GM06990 (cell line): ENCODE measurements around the gene PCNX3.
A peak's percentile ranks its signal among the peaks of the same experiment; 100 is the strongest.

Source experiments
- DNase-seq: peaks from one replicate; pipeline ENCODE4 v3.0.0-alpha.2; 2011; ENCODE audit not compliant: insufficient read length; ENCODE audit errors: extremely low read depth
- H3K27me3 ChIP-seq: replicated peaks from 2 replicates; pipeline ENCODE4 v1.6.0; 2011; ENCODE audit warnings: low read length; ENCODE audit not compliant: control insufficient read depth, insufficient read depth
- H3K36me3 ChIP-seq: 2 replicates; pipeline ENCODE4 v1.5.1; 2011; ENCODE audit warnings: low read length; ENCODE audit not compliant: control insufficient read depth, insufficient read depth
- H3K4me3 ChIP-seq: replicated peaks from 2 replicates; pipeline ENCODE4 v1.5.1; 2011; ENCODE audit warnings: low read depth, mild to moderate bottlenecking, control low read depth, low read length
- TF ChIP-seq, protein P1 (sequence below): IDR thresholded peaks from 2 replicates; pipeline ENCODE4 v1.5.1; 2011; ENCODE audit warnings: low read length, control low read depth, mild to moderate bottlenecking, inconsistent platforms; ENCODE audit not compliant: insufficient read depth, poor library complexity, severe bottlenecking

PCNX3 gene

DNA sequence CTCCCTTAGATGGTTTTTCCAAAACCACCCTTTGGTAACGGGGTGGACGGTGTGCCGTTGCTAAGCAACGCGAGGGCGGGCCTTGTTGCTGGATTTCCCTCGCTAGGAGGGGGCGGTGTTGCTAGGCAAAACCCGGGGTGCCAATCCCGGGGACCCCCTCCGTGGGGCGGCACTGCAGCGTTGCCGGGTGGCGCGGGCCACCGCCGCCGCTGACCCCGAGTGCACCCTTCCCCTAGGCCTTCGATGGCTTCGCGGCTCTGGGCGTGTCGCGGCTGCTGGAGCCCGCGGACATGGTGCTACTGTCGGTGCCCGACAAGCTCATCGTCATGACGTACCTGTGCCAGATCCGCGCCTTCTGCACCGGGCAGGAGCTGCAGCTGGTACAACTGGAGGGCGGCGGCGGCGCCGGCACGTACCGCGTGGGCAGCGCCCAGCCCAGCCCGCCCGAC, 30.8 kb upstream of the PCNX3 start:
- TF ChIP-seq, protein P1, sequence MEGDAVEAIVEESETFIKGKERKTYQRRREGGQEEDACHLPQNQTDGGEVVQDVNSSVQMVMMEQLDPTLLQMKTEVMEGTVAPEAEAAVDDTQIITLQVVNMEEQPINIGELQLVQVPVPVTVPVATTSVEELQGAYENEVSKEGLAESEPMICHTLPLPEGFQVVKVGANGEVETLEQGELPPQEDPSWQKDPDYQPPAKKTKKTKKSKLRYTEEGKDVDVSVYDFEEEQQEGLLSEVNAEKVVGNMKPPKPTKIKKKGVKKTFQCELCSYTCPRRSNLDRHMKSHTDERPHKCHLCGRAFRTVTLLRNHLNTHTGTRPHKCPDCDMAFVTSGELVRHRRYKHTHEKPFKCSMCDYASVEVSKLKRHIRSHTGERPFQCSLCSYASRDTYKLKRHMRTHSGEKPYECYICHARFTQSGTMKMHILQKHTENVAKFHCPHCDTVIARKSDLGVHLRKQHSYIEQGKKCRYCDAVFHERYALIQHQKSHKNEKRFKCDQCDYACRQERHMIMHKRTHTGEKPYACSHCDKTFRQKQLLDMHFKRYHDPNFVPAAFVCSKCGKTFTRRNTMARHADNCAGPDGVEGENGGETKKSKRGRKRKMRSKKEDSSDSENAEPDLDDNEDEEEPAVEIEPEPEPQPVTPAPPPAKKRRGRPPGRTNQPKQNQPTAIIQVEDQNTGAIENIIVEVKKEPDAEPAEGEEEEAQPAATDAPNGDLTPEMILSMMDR = no peak
- DNase-seq = no peak
- Histone ChIP-seq H3K4me3 (no peak overlapping the region), H3K27me3 (no peaks in the 10 kb centered on the region), H3K36me3 (peaks cover 39% of the 10 kb centered on the region)

DNA sequence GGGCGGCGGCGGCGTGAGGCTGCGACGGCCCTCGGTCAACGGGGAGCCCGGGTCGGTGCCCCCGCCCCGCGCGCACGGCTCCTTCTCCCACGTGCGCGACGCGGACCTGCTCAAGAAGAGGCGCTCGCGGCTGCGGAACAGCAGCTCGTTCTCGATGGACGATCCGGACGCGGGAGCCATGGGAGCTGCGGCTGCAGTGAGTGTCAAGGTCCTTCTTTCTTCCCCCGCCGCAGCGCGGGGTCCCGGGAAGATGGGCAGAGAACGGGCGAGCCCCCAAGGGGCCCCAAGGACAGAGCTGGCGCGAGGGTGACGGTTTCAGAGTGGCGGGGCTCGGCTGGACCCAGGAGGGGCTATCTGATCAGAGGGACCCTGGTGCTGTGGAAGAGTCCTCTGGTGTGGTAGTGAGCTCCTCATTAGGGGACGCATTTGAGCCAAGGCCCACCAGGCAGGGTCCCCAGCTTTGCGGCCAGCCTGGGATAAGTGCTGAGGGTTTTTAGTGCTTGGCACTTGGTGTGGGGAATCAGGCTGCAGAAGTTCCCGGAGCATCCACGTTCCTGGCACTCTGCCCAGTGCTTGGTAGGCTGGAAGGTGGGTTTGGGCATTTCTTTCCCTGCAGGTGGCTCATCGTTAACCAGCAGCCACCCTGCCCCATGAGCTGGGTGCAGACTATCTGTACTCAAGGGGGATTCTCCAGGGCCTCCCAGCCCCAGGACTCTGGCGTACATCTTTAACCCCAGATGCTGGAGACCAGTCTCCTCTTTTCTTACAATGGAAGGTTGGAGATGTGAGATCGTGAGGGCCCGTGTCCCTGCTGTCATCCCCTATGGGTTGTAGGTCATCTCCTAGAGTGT, 30.0 kb upstream of the PCNX3 start:
- TF ChIP-seq, protein P1 = no peak
- H3K4me3 ChIP-seq = no peak overlapping the region
- DNase-seq = no peak
- no peaks in the 10 kb centered on the region for H3K27me3 ChIP-seq
- peaks cover 38% of the 10 kb centered on the region for H3K36me3 ChIP-seq

DNA sequence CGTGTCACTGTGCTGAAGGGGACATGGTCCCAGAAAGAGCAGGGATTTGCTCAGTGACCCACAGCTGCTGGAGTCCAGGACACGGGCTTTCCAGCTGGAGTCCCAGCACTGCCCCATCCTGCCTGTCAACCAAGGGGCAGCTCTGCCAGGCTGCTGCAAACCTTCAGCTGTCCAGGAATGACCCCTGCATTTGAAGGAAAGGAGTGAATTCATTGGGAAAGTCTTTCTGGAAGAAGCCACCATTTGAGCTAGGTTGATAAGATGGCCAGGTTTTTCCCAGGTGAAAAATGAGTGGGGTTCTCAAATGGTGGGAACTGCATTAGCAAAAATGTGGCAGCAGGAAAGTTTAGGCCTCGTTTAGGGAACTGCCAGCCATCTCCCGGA, 29.3 kb upstream of the PCNX3 start:
- Histone ChIP-seq H3K27me3 (no peaks in the 10 kb centered on the region), H3K4me3 (no peak overlapping the region), H3K36me3 (peaks cover 32% of the 10 kb centered on the region)
- TF ChIP-seq, protein P1 = no peak
- DNase-seq = no peak

DNA sequence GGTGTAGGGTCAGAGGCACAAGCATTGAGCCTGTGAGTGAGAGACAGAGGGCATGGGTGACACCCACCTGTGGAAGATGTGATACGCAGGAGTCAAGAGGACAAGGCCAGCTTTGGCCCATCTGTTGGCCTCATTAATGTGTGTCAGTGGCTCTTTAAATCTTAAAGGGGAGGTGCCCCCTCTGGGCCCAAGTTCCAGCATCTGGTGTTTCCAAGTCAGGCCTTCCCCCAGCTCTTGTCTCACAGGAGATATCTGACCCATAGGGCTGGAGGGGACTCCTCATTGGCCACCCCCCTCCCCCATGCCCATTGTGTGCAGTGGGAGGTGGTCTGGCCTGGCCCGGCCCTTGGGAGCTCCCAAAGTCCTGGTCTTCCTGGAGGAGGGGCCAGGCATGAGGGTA, 28.9 kb upstream of the PCNX3 start:
- DNase-seq = no peak
- no peaks in the 10 kb centered on the region for H3K27me3 ChIP-seq
- peaks cover 28% of the 10 kb centered on the region for H3K36me3 ChIP-seq

DNA sequence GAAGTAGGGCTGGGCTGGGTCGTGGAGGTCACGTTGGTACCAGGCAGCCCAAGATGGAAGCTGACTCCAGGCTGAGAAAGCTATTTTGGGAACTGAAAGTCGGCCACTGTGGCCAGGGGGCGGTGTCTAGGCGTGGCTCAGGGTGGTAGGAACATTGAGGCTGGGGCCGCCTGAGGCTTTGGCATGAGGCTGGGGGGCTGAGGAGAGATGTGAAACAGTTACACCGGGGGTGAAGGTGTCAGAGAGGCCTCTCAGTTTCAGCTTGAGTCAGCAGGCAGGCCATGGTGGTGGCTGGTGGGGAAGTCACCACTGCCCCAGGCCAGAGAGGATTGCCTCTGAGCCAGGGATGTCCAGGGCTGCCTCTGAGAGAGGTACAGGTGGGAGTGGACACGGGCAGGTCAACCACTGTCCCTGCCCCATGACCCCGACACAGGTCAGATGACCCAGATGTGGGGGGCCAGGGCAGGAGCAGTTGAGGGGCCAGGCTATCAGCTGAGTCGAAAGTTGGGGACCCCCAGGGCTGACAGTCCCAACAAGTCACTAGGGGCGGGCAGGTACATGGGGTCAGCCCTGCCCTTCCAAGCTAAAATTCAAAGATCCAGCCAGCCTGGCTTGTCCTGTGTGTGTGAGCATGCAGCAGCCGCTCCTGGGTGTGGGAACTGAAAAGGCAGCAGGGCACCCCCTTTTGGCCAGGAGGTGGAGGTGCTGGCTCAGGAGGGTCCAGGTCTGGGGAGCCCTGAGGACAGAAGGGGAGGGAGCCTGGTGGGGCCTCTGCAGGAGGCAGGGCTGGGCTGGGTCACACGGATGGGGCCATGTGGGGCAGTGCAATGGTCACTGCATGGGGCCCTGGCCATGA, 27.1 kb upstream of the PCNX3 start:
- no peaks in the 10 kb centered on the region for H3K27me3 ChIP-seq
- TF ChIP-seq, protein P1 = peak; percentile 93
- DNase-seq = peak; percentile 93
- H3K4me3 ChIP-seq = peak overlapping the region; percentile 50
- peaks cover 34% of the 10 kb centered on the region for H3K36me3 ChIP-seq

More for the DNA sequence above, 28.9 kb upstream of the PCNX3 start:
- no peak overlapping the region; the same call in 1 of the 2 replicates for H3K4me3 ChIP-seq
- TF ChIP-seq, protein P1 = no peak
